Testis (tissue), 3 donors: ENCODE data around the gene ENG. TPM values are rescaled to one million over a fixed set of nuclear protein-coding genes. Genes with fewer than 3 reads are reported as not detected.

Experiments used
- DNase-seq: peaks from one replicate; pipeline ENCODE4 v3.0.0-alpha.2; 2019
- H3K27ac ChIP-seq, 2 donors: fragments of 200-600 bp; sonication (generic); one replicate each; pipeline ENCODE4 v1.5.1; 2019
- H3K27me3 ChIP-seq: fragments of 200-600 bp; sonication (generic); one replicate; pipeline ENCODE4 v1.5.1; 2019
- H3K36me3 ChIP-seq: fragments of 200-600 bp; sonication (generic); one replicate; pipeline ENCODE4 v1.5.1; 2017; ENCODE audit warnings: low read depth; ENCODE audit errors: missing control alignments
- H3K4me1 ChIP-seq: fragments of 200-600 bp; sonication (generic); one replicate; pipeline ENCODE4 v1.5.1; 2019
- H3K4me3 ChIP-seq, 2 donors: fragments of 200-600 bp; sonication (generic); one replicate each; pipeline ENCODE4 v1.5.1; 2017 to 2019
- H3K9me3 ChIP-seq: fragments of 200-600 bp; sonication (generic); one replicate; pipeline ENCODE4 v1.5.1; 2017
- CTCF ChIP-seq, 3 experiments: fragments of 450-650 bp in 2 of 3; fragments of 200-600 bp in 1 of 3; sonication (generic) in 1 of 3; IDR thresholded peaks; one replicate each; pipeline ENCODE4 v1.5.1; 2016 to 2019; ENCODE audit warnings: antibody characterized with exemption in 3 of 3, mild to moderate bottlenecking in 2 of 3, moderate library complexity in 1 of 3
- POLR2A ChIP-seq: fragments of 450-650 bp; IDR thresholded peaks from one replicate; pipeline ENCODE4 v1.6.1; 2017; ENCODE audit warnings: antibody characterized with exemption, mild to moderate bottlenecking, moderate library complexity
- WGBS, 2 donors: methylation state at CpG; one replicate each; pipeline ENCODE4 v1.1.5; 2018; 5-methylcytosine and 5-hydroxymethylcytosine counted together
- intact Hi-C: fragments of 100-400 bp; cut with DNase I; formaldehyde crosslinking; loops from one replicate; pipeline ENCODE4 v1.15.1; 2023; ENCODE audit warnings: low total_unique reads
- polyA plus RNA-seq: library from polyadenylated mRNA; stranded (reverse); fragments of 350-450 nt; fragmentation: Illumina TruSeq; extraction: RNeasy Lipid Tissue Mini Kit (QIAGEN cat#74804); gene quantifications from one replicate; pipeline ENCODE4 v1.2.3, GENCODE V29; 2014; ENCODE audit warnings: low read depth, low replicate concordance; ENCODE audit not compliant: insufficient read depth
- total RNA-seq, 2 donors: library from RNA; depleted of rRNA; stranded (reverse); fragments of >200 nt; gene quantifications; one replicate each; pipeline ENCODE4 v1.2.3, GENCODE V29; 2016

Gene ENG
- total and polyA plus RNA-seq, 3 donors from 2014 or later = 132 to 214 (median 144) TPM

GRCh38 chr9:127789179-127789578, 65.3 kb downstream of the ENG start:
- no peak for DNase-seq
- 76 to 80% methylated on average over 25 of the region's 25 CpGs for WGBS, 2 donors
- Histone ChIP-seq H3K27ac (peak overlapping the region; percentile 32 to 50), H3K4me3 (no peak overlapping the region), H3K27me3 (no peaks in the 10 kb centered on the region), H3K36me3 (no peaks in the 10 kb centered on the region), H3K9me3 (no peaks in the 10 kb centered on the region), H3K4me1 (peaks cover 50% of the 10 kb centered on the region)
- TF ChIP-seq POLR2A = no peak
- intact Hi-C loops = loop anchor here (10.0 kb wide), 1 partner anchor 76 kb away; no protein-coding TSS in a partner anchor

GRCh38 chr9:127788337-127789011, 66.0 kb downstream of the ENG start:
- Histone ChIP-seq H3K27me3 (no peaks in the 10 kb centered on the region), H3K9me3 (no peaks in the 10 kb centered on the region), H3K27ac (peak overlapping the region in 1 of 2 donors; percentile 32), H3K4me3 (no peak overlapping the region), H3K36me3 (no peaks in the 10 kb centered on the region), H3K4me1 (peaks cover 51% of the 10 kb centered on the region)
- no peak for DNase-seq
- no peak for TF ChIP-seq CTCF (IDR thresholded peaks at IDR 0.05)
- no peak for TF ChIP-seq POLR2A
- 74 to 79% methylated on average over 12 to 21 of the region's 26 CpGs for WGBS, 2 donors
- intact Hi-C loops = loop anchor here (10.0 kb wide), 1 partner anchor 76 kb away; no protein-coding TSS in a partner anchor

- H3K9me3 ChIP-seq = no peaks in the 10 kb centered on the region
- peak overlapping the region; percentile 92 to 98 for H3K4me3 ChIP-seq
- 1% methylated on average over 12 of the region's 12 CpGs for WGBS, 2 donors
- no peaks in the 10 kb centered on the region for H3K36me3 ChIP-seq
- intact Hi-C loops = loop anchor here (10.0 kb wide), 1 partner anchor 78 kb away; no protein-coding TSS in a partner anchor
- DNase-seq = no peak
- H3K27ac ChIP-seq = peak overlapping the region; percentile 75 to 95
- H3K4me1 ChIP-seq = peaks cover 47% of the 10 kb centered on the region
- TF ChIP-seq CTCF (IDR thresholded peaks at IDR 0.05) (peak; percentile 31 to 63 (median 45)), POLR2A (no peak)
- H3K27me3 ChIP-seq = no peaks in the 10 kb centered on the region
Observed at GRCh38 chr9:127786773-127787104, 67.7 kb downstream of the ENG start.

- intact Hi-C loops = loop anchor here (10.0 kb wide), 1 partner anchor 79 kb away; no protein-coding TSS in a partner anchor
- Histone ChIP-seq H3K4me3 (peak within 1 kb of the TSS; percentile 92 to 98), H3K4me1 (peaks cover 47% of the 10 kb centered on the region), H3K27ac (peak within 1 kb of the TSS; percentile 80 to 95), H3K9me3 (no peaks in the 10 kb centered on the region), H3K27me3 (no peaks in the 10 kb centered on the region), H3K36me3 (no peaks in the 10 kb centered on the region)
- WGBS, 2 donors = 0% methylated on average over 18 to 54 of the region's 75 CpGs
- DNase-seq = peak; percentile 93
- TF ChIP-seq CTCF (IDR thresholded peaks at IDR 0.05) (peak in 1 of 3 experiments; percentile 7), POLR2A (peak; percentile 43)
Observed at GRCh38 chr9:127785933-127786772, 68.3 kb downstream of the ENG start, which contains the start of gene CDK9. Gene CDK9, plus strand, starts transcription at chr9:127786034. Its CDS starts 115 bp downstream, at chr9:127786149.
